Thyroid gland (tissue), 4 donors: ENCODE data around the gene SEL1L. TPM values are rescaled to one million over a fixed set of nuclear protein-coding genes. Genes with fewer than 3 reads are reported as not detected.

Source experiments
- DNase-seq, 2 donors: peaks; one replicate each; pipeline ENCODE4 v3.0.0-alpha.2; 2019
- H3K27ac ChIP-seq, 3 donors: fragments of 200-600 bp; sonication (generic); 1 replicate in 2 of 3; 2 replicates in 1 of 3; pipeline ENCODE4 v1.5.1; 2016 to 2019; ENCODE audit warnings: mild to moderate bottlenecking in 1 of 3, moderate library complexity in 1 of 3
- H3K27me3 ChIP-seq: fragments of 200-600 bp; sonication (generic); one replicate; pipeline ENCODE4 v1.5.1; 2019
- H3K36me3 ChIP-seq, 2 donors: fragments of 200-600 bp; sonication (generic); one replicate each; pipeline ENCODE4 v1.5.1; 2016 to 2019
- H3K4me1 ChIP-seq, 2 donors: fragments of 200-600 bp; sonication (generic); one replicate each; pipeline ENCODE4 v1.5.1; 2017 to 2019
- H3K4me3 ChIP-seq, 3 donors: fragments of 200-600 bp; sonication (generic); replicated peaks in 1 of 3; 1 replicate in 2 of 3; 2 replicates in 1 of 3; pipeline ENCODE4 v1.5.1; 2016; ENCODE audit warnings: mild to moderate bottlenecking in 1 of 3
- H3K9me3 ChIP-seq: fragments of 200-600 bp; sonication (generic); one replicate; pipeline ENCODE4 v1.5.1; 2017
- CTCF ChIP-seq, 6 experiments: fragments of 200-600 bp in 3 of 6; fragments of 450-650 bp in 3 of 6; sonication (generic) in 3 of 6; IDR thresholded peaks; one replicate each; pipeline ENCODE4 v1.5.1; 2016 to 2019; ENCODE audit warnings: antibody characterized with exemption in 6 of 6, mild to moderate bottlenecking in 2 of 6, inconsistent platforms in 1 of 6, moderate library complexity in 1 of 6
- POLR2A ChIP-seq, 2 donors: fragments of 450-650 bp; IDR thresholded peaks; one replicate each; pipeline ENCODE4 v1.6.1; 2017; ENCODE audit warnings: antibody characterized with exemption in 2 of 2, mild to moderate bottlenecking in 2 of 2, moderate library complexity in 1 of 2
- WGBS, 2 donors: methylation state at CpG; one replicate each; pipeline ENCODE4 v1.1.5; 2017; 5-methylcytosine and 5-hydroxymethylcytosine counted together
- intact Hi-C: fragments of 100-400 bp; cut with DNase I; formaldehyde crosslinking; loops from one replicate; pipeline ENCODE4 v1.15.1; 2023
- total RNA-seq, 4 donors: library from RNA; depleted of rRNA; stranded (reverse); fragments of >200 nt; gene quantifications; one replicate each; pipeline ENCODE4 v1.2.3, GENCODE V29; 2016

The SEL1L gene
- total RNA-seq, 4 donors from 2014 or later: 65.4 to 96.2 (median 89.6) TPM

DNA sequence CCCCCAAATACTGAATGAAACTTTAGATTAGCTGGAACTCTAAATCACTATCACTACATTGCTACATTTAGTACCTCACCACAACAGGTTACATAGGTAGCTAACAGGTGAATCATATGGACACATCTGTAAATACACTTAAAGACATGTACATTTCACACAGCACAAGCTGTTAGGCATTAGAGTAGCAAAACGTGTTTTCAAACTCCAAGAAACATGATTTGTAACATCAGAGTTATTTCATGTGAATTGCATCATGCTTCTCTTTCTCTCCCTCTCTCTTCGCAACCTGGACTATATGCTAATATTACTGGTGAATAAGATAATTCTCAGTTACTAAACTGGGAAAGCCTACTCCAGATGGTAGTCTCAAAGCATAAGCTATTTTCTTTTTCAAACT is 4.3 kb downstream of the SEL1L start:
- H3K36me3 ChIP-seq: peaks cover 7 to 13% of the 10 kb centered on the region in 2 donors
- no peak overlapping the region for H3K27ac ChIP-seq
- no peak overlapping the region for H3K4me3 ChIP-seq
- DNase-seq: no peak
- intact Hi-C loops: no loop called here
- H3K27me3 ChIP-seq: no peaks in the 10 kb centered on the region
- peaks cover 15 to 31% of the 10 kb centered on the region in 2 donors for H3K4me1 ChIP-seq
- no peak for TF ChIP-seq POLR2A (IDR thresholded peaks at IDR 0.05)
- no peak for TF ChIP-seq CTCF (IDR thresholded peaks at IDR 0.05)
- 83 to 84% methylated on average over 2 of the region's 2 CpGs for WGBS, 2 donors
- no peaks in the 10 kb centered on the region for H3K9me3 ChIP-seq

DNA sequence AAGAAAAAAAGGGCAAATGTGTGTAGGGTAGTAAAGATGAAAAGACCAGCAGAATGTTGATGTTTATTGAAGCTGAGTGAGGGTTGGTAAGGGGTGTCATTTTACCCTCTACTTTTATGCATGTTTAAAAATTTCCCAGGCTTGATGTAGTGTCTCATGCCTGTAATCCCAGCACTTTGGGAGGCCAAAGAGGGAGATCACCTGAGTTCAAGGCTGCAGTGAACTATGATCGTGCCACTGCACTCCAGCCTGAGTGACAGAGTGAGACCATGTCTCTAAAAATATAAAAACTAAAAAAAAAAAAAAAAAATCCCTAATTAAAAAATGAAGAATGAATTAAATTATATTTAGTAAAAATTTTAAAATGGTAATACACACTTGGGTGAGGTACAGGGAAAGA is 8.5 kb downstream of the SEL1L start:
- peaks cover 7 to 21% of the 10 kb centered on the region in 2 donors for H3K36me3 ChIP-seq
- H3K4me1 ChIP-seq: peaks cover 3 to 18% of the 10 kb centered on the region in 2 donors
- WGBS, 2 donors: 90 to 97% methylated on average over 1 of the region's 1 CpG
- no peak for DNase-seq
- intact Hi-C loops: no loop called here
- no peaks in the 10 kb centered on the region for H3K27me3 ChIP-seq
- H3K9me3 ChIP-seq: no peaks in the 10 kb centered on the region
- no peak overlapping the region for H3K4me3 ChIP-seq
- TF ChIP-seq POLR2A (IDR thresholded peaks at IDR 0.05): no peak
- TF ChIP-seq CTCF (IDR thresholded peaks at IDR 0.05): no peak
- no peak overlapping the region for H3K27ac ChIP-seq

DNA sequence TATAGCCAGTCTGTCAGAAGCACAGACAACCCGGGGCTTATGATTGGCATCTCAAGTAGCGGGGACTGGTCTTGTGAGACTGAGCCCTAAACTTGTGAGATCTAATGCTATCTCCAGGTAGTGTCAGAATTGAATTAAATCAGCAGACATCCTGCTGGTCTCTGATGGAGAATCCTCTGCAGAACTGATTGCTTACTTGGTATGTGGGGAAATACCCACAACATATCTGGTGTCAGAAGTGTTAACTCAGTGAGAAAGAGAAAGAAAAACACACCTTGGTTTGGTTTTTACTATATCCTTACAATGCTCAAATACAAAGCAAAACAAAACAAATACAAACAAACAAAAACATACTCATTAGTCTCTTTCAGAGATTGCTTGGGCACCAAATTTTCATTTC is 10.0 kb downstream of the SEL1L start:
- H3K27me3 ChIP-seq: no peaks in the 10 kb centered on the region
- DNase-seq: no peak
- no peak overlapping the region for H3K27ac ChIP-seq
- 84 to 87% methylated on average over 2 of the region's 2 CpGs for WGBS, 2 donors
- peaks cover 14 to 20% of the 10 kb centered on the region in 2 donors for H3K4me1 ChIP-seq
- intact Hi-C loops: no loop called here
- no peak overlapping the region for H3K4me3 ChIP-seq
- H3K9me3 ChIP-seq: no peaks in the 10 kb centered on the region
- peaks cover 7 to 21% of the 10 kb centered on the region in 2 donors for H3K36me3 ChIP-seq
- TF ChIP-seq POLR2A (IDR thresholded peaks at IDR 0.05) (no peak), CTCF (IDR thresholded peaks at IDR 0.05) (no peak)

DNA sequence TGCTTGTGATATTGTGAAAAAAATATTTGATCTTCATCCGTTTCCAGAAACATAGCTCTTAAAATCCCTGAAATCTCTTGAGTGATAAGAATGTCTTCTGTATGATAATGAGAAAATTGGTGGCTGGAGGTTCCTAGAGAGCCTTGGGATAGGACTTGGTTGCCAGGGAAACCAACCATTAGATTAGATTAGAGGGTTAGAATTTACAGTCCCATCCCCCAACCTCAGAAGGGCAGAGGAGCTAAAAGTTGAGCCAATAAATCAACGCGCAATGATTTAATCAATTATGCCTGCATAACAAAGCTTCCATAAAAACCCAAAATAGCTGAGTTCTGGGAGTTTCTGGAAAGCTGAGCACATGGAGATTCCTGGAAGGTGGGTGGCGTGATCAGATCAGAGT is 10.6 kb downstream of the SEL1L start:
- intact Hi-C loops: no loop called here
- Histone ChIP-seq H3K4me1 (peaks cover 15 to 16% of the 10 kb centered on the region in 2 donors), H3K36me3 (peaks cover 7 to 21% of the 10 kb centered on the region in 2 donors), H3K27ac (no peak overlapping the region), H3K27me3 (no peaks in the 10 kb centered on the region), H3K4me3 (no peak overlapping the region), H3K9me3 (no peaks in the 10 kb centered on the region)
- no peak for DNase-seq
- TF ChIP-seq CTCF (IDR thresholded peaks at IDR 0.05) (no peak), POLR2A (IDR thresholded peaks at IDR 0.05) (no peak)
- WGBS, 2 donors: 93 to 94% methylated on average over 4 of the region's 4 CpGs

DNA sequence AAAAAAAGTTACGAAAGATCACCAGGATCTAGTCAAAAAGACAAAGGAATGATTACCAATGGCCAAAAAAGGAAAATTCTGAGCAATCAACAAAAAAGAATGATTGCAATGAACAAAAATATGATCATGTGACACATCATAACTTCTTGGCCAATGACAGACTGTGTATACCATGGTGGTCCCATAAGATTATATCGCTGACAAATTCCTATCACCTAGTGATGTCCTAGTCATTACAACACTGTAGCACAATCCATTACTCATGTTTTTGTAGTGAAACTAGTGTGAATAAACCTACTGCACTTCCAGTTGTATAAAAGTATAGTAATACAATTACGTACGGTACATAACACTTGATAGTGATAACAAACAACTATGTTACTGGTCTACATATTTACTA is 12.3 kb downstream of the SEL1L start:
- intact Hi-C loops: no loop called here
- Histone ChIP-seq H3K27me3 (no peaks in the 10 kb centered on the region), H3K36me3 (peaks cover 2 to 18% of the 10 kb centered on the region in 2 donors), H3K9me3 (no peaks in the 10 kb centered on the region), H3K4me3 (no peak overlapping the region), H3K4me1 (peaks cover 22 to 29% of the 10 kb centered on the region in 2 donors), H3K27ac (no peak overlapping the region)
- DNase-seq: no peak
- TF ChIP-seq CTCF (IDR thresholded peaks at IDR 0.05) (no peak), POLR2A (IDR thresholded peaks at IDR 0.05) (no peak)
- 94 to 96% methylated on average over 4 of the region's 4 CpGs for WGBS, 2 donors
